Raji (cell line): ENCODE data around the gene ZNF598.

ENCODE experiments used
- POLR2A ChIP-seq: IDR thresholded peaks from 2 replicates; pipeline ENCODE4 v1.6.1; 2011; ENCODE audit warnings: low read depth, low read length, control low read depth; ENCODE audit not compliant: insufficient read depth

ZNF598 gene

GRCh38 chr16:2034696-2035430 lies 25.2 kb upstream of the ZNF598 start:
- no peak for TF ChIP-seq POLR2A

GRCh38 chr16:2033057-2033908 lies 23.7 kb upstream of the ZNF598 start:
- TF ChIP-seq POLR2A: no peak

DNA sequence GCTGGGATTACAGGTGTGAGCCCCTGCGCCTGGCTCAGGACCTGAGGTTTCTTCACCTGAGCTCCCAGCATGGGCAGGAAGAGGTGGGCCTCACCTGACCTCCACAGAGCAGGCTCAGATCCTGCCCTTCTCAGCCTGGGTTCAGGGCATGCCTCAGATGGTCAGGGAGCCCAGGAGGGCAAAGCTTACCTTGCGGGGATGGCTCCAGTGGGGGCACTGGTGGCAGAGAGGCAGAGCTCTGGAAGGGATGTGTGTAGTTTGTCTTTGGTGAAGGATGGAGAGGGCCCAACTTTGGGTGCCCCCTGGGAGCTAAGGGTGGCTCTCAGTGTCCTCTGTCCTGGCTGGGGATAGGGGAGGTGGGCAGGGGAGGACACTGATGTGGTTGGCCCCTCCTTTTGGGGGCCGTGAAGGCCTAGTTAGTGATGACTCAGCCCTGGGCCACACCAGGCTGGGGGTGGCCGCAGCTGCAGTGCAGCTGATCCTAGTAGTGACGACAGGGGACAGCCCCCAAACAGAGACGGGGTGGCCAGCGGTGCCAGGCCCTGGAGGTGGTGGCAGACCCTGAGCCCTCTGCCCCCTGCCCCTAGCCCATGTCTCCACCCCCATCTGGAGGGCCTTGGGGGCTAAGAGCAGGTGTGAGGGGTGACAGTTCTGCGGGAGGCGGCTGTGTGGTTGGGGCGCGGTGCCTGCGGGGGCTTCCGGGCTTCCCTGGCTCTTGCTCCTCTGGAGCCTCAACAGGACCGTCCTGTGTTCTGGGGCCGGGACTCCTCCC lies 22.9 kb upstream of the ZNF598 start:
- TF ChIP-seq POLR2A: no peak

DNA sequence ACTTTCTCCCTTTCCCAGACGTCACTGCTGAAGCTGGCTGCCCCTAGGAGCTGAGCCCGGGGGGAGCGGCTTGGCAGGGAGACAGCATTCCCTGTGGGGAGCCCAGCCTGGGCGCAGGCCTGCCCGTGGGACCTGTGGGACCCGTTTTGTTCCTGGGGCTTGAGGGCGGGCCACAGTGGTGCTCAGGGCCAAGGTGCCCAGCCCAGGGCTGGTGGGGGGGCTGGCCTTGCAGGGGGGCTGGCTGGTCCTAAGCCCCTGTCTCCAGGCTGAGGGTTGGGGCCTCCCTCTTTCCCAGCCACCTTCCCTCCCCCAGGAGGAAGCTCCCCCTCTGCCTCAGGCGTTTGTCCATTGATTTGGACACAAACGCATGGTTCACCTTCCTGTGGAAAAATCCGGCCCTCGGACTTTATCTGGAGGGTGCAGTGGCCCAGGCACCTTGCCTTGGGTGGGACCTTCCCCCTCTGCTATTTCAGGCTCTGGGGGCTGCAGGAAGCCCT lies 21.5 kb upstream of the ZNF598 start:
- no peak for TF ChIP-seq POLR2A

DNA sequence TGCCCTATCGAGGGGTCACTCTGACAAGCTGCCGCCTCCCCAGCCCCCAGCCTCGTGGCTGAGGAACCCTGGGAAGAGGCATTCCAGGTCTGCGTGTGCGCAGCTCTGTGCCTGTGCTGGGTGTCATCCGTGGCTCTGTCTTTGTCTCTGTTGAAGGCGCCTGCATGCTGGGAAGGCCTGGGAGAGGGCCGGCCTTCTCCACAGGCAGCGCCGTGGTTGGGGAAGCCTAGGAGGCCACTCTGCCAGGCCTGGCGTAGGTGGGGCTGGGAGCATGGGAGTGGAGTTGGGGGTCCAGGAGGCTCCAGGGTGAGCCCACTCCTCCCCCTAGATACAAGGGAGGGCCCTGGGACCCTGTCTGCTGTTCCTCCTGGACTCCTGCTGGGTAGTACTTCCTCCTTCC lies 20.4 kb upstream of the ZNF598 start:
- TF ChIP-seq POLR2A: no peak

DNA sequence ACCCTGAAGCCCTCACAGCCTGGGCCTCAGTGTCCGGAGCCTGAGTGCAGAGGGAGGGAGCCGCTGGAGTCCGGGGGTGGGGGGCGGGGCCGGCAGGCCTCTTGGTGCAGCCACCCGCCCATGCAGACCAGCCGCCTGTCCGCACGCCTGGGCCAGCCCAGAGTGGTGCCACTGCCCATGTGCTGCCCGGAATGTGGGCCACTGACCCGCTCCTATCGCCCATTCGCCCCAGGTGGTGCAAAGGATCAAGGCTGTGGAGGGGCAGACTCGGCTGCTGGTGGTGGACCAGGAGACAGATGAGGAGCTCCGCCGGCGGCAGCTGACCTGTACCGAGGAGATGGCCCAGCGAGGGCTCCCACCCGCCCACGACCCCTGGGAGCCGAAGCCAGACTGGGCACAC lies 19.7 kb upstream of the ZNF598 start:
- TF ChIP-seq POLR2A: no peak

- no peak for TF ChIP-seq POLR2A
Measured at GRCh38 chr16:2028620-2029220, 19.1 kb upstream of the ZNF598 start.

- TF ChIP-seq POLR2A: no peak
Measured at GRCh38 chr16:2028146-2028545, 18.5 kb upstream of the ZNF598 start.

- no peak for TF ChIP-seq POLR2A
Measured at GRCh38 chr16:2027024-2028010, 17.7 kb upstream of the ZNF598 start.

- no peak for TF ChIP-seq POLR2A
Measured at GRCh38 chr16:2026461-2027023, 16.9 kb upstream of the ZNF598 start, which contains the start of gene NHERF2. Gene NHERF2, plus strand, starts transcription at chr16:2026902. Its CDS starts 104 bp downstream, at chr16:2027006.

- TF ChIP-seq POLR2A: no peak
Measured at GRCh38 chr16:2025878-2026460, 16.3 kb upstream of the ZNF598 start.

DNA sequence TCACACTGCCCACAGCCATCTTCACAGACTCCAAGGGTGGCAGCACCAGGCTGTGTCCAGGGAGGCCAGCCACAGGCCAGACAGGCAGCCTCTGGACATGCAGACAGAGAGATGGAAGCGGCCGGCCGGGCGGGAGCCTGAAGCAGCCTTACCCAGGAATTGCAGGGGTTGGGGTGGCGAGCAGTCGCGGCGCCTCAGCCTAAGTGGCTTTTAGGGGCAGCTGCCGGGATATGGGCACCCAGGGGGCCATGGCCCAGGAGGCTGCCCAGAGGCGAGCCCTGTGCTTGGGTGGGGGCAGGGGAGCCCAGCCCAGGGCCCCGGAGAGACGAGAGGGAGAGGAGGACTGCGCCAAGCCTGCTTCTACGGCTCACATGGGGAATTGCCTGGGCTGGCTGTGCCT lies 15.6 kb upstream of the ZNF598 start:
- TF ChIP-seq POLR2A: no peak

GRCh38 chr16:2024032-2024420 lies 14.4 kb upstream of the ZNF598 start:
- TF ChIP-seq POLR2A: no peak
